B cell (primary cell): ENCODE data around the gene PTGES3. TPM values are rescaled to one million over a fixed set of nuclear protein-coding genes. Genes with fewer than 3 reads are reported as not detected.
A peak's percentile ranks its signal among the peaks of the same experiment; 100 is the strongest.

Experiments
- ATAC-seq: fragments of 200-7000 bp; cut with Tn5 transposase; one replicate; pipeline ENCODE4 v1.10.0; 2021; ENCODE audit warnings: low read depth, mild to moderate bottlenecking, moderate number of reproducible peaks, moderate library complexity
- CTCF ChIA-PET: fragments of 350-600 bp; sonication (Branson Sonifier 250); formaldehyde crosslinking; loops from one replicate; lab custom pipeline; 2021; ENCODE audit warnings: antibody characterized with exemption, inconsistent platforms; lab: Charles Lee
- POLR2A ChIA-PET: fragments of 350-600 bp; sonication (Branson Sonifier 250); formaldehyde crosslinking; loops from one replicate; lab custom pipeline; 2021; ENCODE audit warnings: antibody characterized with exemption; lab: Charles Lee
- DNase-seq: peaks from one replicate; pipeline ENCODE4 v3.0.0; 2013
- H2AFZ ChIP-seq: 2 replicates; pipeline ENCODE4 v1.6.1; 2012; ENCODE audit warnings: mild to moderate bottlenecking, low read depth, low read length; ENCODE audit not compliant: insufficient read depth, poor library complexity, severe bottlenecking
- H3K27ac ChIP-seq, 2 donors: 1 replicate in 1 of 2; 2 replicates in 1 of 2; pipeline ENCODE4 v1.5.1; 2012 to 2013; ENCODE audit warnings: low read length in 2 of 2, mild to moderate bottlenecking in 2 of 2, moderate library complexity in 1 of 2
- H3K27me3 ChIP-seq, 4 experiments: fragments of 200-600 bp in 1 of 4; sonication (generic) in 1 of 4; replicated peaks in 1 of 4; 1 replicate in 2 of 4; 2 replicates in 2 of 4; pipeline versions ENCODE4 v1.6.1 to v1.7.0; 2013 to 2016; ENCODE audit warnings: low read length in 3 of 4, mild to moderate bottlenecking in 2 of 4, mixed read lengths in 1 of 4, moderate library complexity in 1 of 4; ENCODE audit not compliant: insufficient read depth in 4 of 4, control insufficient read depth in 3 of 4; ENCODE audit errors: control extremely low read depth in 1 of 4
- H3K36me3 ChIP-seq, 2 experiments: replicated peaks in 1 of 2; 1 replicate in 1 of 2; 2 replicates in 1 of 2; pipeline versions ENCODE4 v1.6.1 to v1.7.1; 2013; ENCODE audit warnings: low read length in 1 of 2; ENCODE audit not compliant: insufficient read depth in 2 of 2, control insufficient read depth in 1 of 2; ENCODE audit errors: control extremely low read depth in 1 of 2, extremely low read depth in 1 of 2
- H3K4me1 ChIP-seq, 2 donors: fragments of 200-600 bp in 1 of 2; sonication (generic) in 1 of 2; 1 replicate in 1 of 2; 2 replicates in 1 of 2; pipeline versions ENCODE4 v1.5.1 to v1.6.1; 2013 to 2017; ENCODE audit warnings: low read length in 2 of 2; ENCODE audit not compliant: control insufficient read depth in 2 of 2, insufficient read depth in 2 of 2
- H3K4me2 ChIP-seq: replicated peaks from 2 replicates; pipeline ENCODE3; 2012; ENCODE audit warnings: mild to moderate bottlenecking, low read depth, low read length; ENCODE audit not compliant: poor library complexity, severe bottlenecking
- H3K4me3 ChIP-seq, 5 experiments: fragments of 200-600 bp in 1 of 5; sonication (generic) in 1 of 5; 1 replicate in 3 of 5; 2 replicates in 2 of 5; pipeline versions ENCODE4 v1.5.1 to v1.7.0; 2011 to 2016; ENCODE audit warnings: low read length in 4 of 5, mild to moderate bottlenecking in 4 of 5, low read depth in 2 of 5, control low read depth in 1 of 5, moderate library complexity in 1 of 5; ENCODE audit not compliant: insufficient read depth in 1 of 5; ENCODE audit errors: control extremely low read depth in 1 of 5, extremely low read depth in 1 of 5
- H3K79me2 ChIP-seq: fragments of 200-600 bp; sonication (generic); one replicate; pipeline ENCODE4 v1.6.0; 2016; ENCODE audit warnings: low read length; ENCODE audit not compliant: control insufficient read depth, insufficient read depth
- H3K9ac ChIP-seq: fragments of 200-600 bp; sonication (generic); 2 replicates; pipeline ENCODE4 v1.6.1; 2017; ENCODE audit warnings: mild to moderate bottlenecking, low read length, moderate library complexity
- H3K9me3 ChIP-seq, 3 donors: one replicate each; pipeline versions ENCODE4 v1.6.1 to v1.7.1; 2013; ENCODE audit warnings: low read length in 2 of 3; ENCODE audit not compliant: control insufficient read depth in 2 of 3, insufficient read depth in 1 of 3; ENCODE audit errors: control extremely low read depth in 1 of 3
- H4K20me1 ChIP-seq: 2 replicates; pipeline ENCODE4 v1.6.0; 2012; ENCODE audit warnings: mild to moderate bottlenecking, low read length; ENCODE audit not compliant: insufficient read depth, control insufficient read depth, poor library complexity, severe bottlenecking
- H3K27ac Mint-ChIP-seq: one replicate; pipeline ENCODE4 v1.8.0; 2021; ENCODE audit warnings: mixed read lengths
- H3K27me3 Mint-ChIP-seq: one replicate; pipeline ENCODE4 v1.8.0; 2021; ENCODE audit warnings: mixed read lengths
- H3K4me1 Mint-ChIP-seq: one replicate; pipeline ENCODE4 v1.8.0; 2021; ENCODE audit warnings: mixed read lengths
- H3K4me3 Mint-ChIP-seq: one replicate; pipeline ENCODE4 v1.8.0; 2021; ENCODE audit warnings: mixed read lengths
- H3K9me3 Mint-ChIP-seq: one replicate; pipeline ENCODE4 v1.8.0; 2022; ENCODE audit warnings: mixed read lengths; ENCODE audit not compliant: insufficient read depth
- EZH2 ChIP-seq: IDR thresholded peaks from 2 replicates; pipeline ENCODE4 v1.6.1; 2012; ENCODE audit warnings: borderline replicate concordance, low read depth, mild to moderate bottlenecking, moderate library complexity, low read length; ENCODE audit not compliant: insufficient read depth, poor library complexity, severe bottlenecking
- WGBS: methylation state at CpG from one replicate; pipeline ENCODE4 v1.1.5; 2013; ENCODE audit warnings: missing lambda C conversion rate; ENCODE audit not compliant: insufficient coverage; 5-methylcytosine and 5-hydroxymethylcytosine counted together
- intact Hi-C: fragments of 100-400 bp; cut with micrococcal nuclease; formaldehyde crosslinking; loops from one replicate; pipeline ENCODE4 v1.10.0; 2022
- polyA plus RNA-seq: library from polyadenylated mRNA; depleted of rRNA; stranded (reverse); fragments of >200 nt; gene quantifications from 2 replicates; pipeline ENCODE4 v1.2.3, GENCODE V29; 2012
- total RNA-seq, 2 donors: library from RNA; stranded (reverse); fragments of 120-200 nt in 1 of 2; gene quantifications; 1 replicate in 1 of 2; 2 replicates in 1 of 2; pipeline versions ENCODE4 v1.2.3 to v1.2.4, GENCODE V29; 2013 to 2022
- TF ChIP-seq, protein P1 (sequence below): fragments of 200-600 bp; IDR thresholded peaks from one replicate; pipeline ENCODE4 v1.8.0; 2022; ENCODE audit warnings: antibody characterized with exemption, mild to moderate bottlenecking

PTGES3 gene
- total and polyA plus RNA-seq, 2 donors (not counting 1 experiment from before 2014, with no cell fraction given) = 35.3 to 121 TPM

GRCh38 chr12:56634837-56635791, 53.0 kb downstream of the PTGES3 start:
- peaks cover 16% of the 10 kb centered on the region for H4K20me1 ChIP-seq
- H3K4me1 Mint-ChIP-seq = peaks cover 76% of the 10 kb centered on the region
- H3K27ac ChIP-seq = peak overlapping the region; percentile 75 to 83
- DNase-seq = peak; percentile 83
- H3K79me2 ChIP-seq = peaks cover 37% of the 10 kb centered on the region
- peaks cover 0 to 26% of the 10 kb centered on the region in 2 experiments for H3K36me3 ChIP-seq
- peak overlapping the region; percentile 95 for H3K27ac Mint-ChIP-seq
- H3K4me1 ChIP-seq = peaks cover 60 to 70% of the 10 kb centered on the region in 2 donors
- ATAC-seq = peak; percentile 26
- no peaks in the 10 kb centered on the region for H3K9me3 ChIP-seq
- no peaks in the 10 kb centered on the region for H3K27me3 ChIP-seq
- intact Hi-C loops = loop anchor here (5.0 to 10.0 kb wide), 10 partner anchors 113 to 1117 kb away; partner anchors contain the start of genes APOF, CDK4, DDIT3 and MBD6
- ChIA-PET CTCF (interaction anchor here (0.7 to 4.4 kb wide), 16 partner anchors 11 to 489 kb away, joined by 3 to 48 read pairs (median 7); partner anchors contain the start of genes ATP5F1B, CNPY2, NACA and PTGES3), POLR2A (interaction anchor here (0.6 to 3.1 kb wide), 12 partner anchors 7 to 661 kb away, joined by 3 to 33 read pairs (median 6); partner anchors contain the start of genes ATP5F1B, PTGES3, RAB5B and RBMS2)
- H2AFZ ChIP-seq = peak overlapping the region; percentile 76
- no peaks in the 10 kb centered on the region for H3K27me3 Mint-ChIP-seq
- 2% methylated on average over 40 of the region's 47 CpGs for WGBS
- H3K4me3 Mint-ChIP-seq = peak overlapping the region; percentile 89
- no peaks in the 10 kb centered on the region for H3K9me3 Mint-ChIP-seq
- peak overlapping the region; percentile 91 for H3K4me2 ChIP-seq
- peak overlapping the region; percentile 78 for H3K9ac ChIP-seq
- H3K4me3 ChIP-seq = peak overlapping the region; percentile 57 to 85 (median 78)
- TF ChIP-seq, protein P1, sequence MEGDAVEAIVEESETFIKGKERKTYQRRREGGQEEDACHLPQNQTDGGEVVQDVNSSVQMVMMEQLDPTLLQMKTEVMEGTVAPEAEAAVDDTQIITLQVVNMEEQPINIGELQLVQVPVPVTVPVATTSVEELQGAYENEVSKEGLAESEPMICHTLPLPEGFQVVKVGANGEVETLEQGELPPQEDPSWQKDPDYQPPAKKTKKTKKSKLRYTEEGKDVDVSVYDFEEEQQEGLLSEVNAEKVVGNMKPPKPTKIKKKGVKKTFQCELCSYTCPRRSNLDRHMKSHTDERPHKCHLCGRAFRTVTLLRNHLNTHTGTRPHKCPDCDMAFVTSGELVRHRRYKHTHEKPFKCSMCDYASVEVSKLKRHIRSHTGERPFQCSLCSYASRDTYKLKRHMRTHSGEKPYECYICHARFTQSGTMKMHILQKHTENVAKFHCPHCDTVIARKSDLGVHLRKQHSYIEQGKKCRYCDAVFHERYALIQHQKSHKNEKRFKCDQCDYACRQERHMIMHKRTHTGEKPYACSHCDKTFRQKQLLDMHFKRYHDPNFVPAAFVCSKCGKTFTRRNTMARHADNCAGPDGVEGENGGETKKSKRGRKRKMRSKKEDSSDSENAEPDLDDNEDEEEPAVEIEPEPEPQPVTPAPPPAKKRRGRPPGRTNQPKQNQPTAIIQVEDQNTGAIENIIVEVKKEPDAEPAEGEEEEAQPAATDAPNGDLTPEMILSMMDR = no peak
- no peak for TF ChIP-seq EZH2
